ENCODE data around the gene GPATCH1. TPM values are rescaled to one million over a fixed set of nuclear protein-coding genes. Genes with fewer than 3 reads are reported as not detected.
A peak's percentile ranks its signal among the peaks of the same experiment; 100 is the strongest.

GPATCH1 gene
- total and polyA plus RNA-seq, 9 of the 15 experiments (the other 6 are each of a cell fraction or from before 2014, with no cell fraction given) = 3.7 to 9.7 (median 7.7) TPM

- no peak for TF ChIP-seq MBD1 (CRISPR knock-in tag; IDR thresholded peaks at IDR 0.05)
- TF ChIP-seq YY1 (IDR thresholded peaks at IDR 0.05; ENCODE audit: borderline replicate concordance in 1 of 3, control insufficient read depth in 1 of 3, extremely low read depth in 1 of 3, insufficient read depth in 3 of 3, insufficient read length in 1 of 3, insufficient replicate concordance in 2 of 3, low read depth in 1 of 3, low read length in 2 of 3) = no peak
- TF ChIP-seq COPS2 (conservative IDR thresholded peaks at IDR 0.05) = no peak
- TF ChIP-seq TFAM (CRISPR knock-in tag; conservative IDR thresholded peaks at IDR 0.05) = no peak
- no peak for TF ChIP-seq NR4A1 (CRISPR knock-in tag; IDR thresholded peaks at IDR 0.05)
- 0 out of 2 replicates have a peak, but pooled peaks have one; percentile 32 for TF ChIP-seq NR4A1 (tag; IDR thresholded peaks at IDR 0.05)
- no peak for TF ChIP-seq KDM4B (IDR thresholded peaks at IDR 0.05; ENCODE audit: borderline replicate concordance in 2 of 2, low read depth in 1 of 2)
- TF ChIP-seq MAFK (IDR thresholded peaks at IDR 0.05; ENCODE audit: low read length) = peak; percentile 77
- no peak for TF ChIP-seq BRF2 (IDR thresholded peaks at IDR 0.05; ENCODE audit: borderline replicate concordance, insufficient read depth, insufficient read length)
- no peak for TF ChIP-seq ZC3H4 (CRISPR knock-in tag; IDR thresholded peaks at IDR 0.05; ENCODE audit: borderline replicate concordance)
- no peak for TF ChIP-seq E2F3 (CRISPR knock-in tag; IDR thresholded peaks at IDR 0.05)
- no peak for TF ChIP-seq XRCC4 (IDR thresholded peaks at IDR 0.05; ENCODE audit: extremely low read depth, insufficient read depth, insufficient read length)
- peak; percentile 89 for TF ChIP-seq LEF1 (IDR thresholded peaks at IDR 0.05)
- no peak for TF ChIP-seq HMGN3 (IDR thresholded peaks at IDR 0.05; ENCODE audit: borderline replicate concordance, extremely low read depth, insufficient read length, low read depth, low read length)
- TF ChIP-seq, protein P1, sequence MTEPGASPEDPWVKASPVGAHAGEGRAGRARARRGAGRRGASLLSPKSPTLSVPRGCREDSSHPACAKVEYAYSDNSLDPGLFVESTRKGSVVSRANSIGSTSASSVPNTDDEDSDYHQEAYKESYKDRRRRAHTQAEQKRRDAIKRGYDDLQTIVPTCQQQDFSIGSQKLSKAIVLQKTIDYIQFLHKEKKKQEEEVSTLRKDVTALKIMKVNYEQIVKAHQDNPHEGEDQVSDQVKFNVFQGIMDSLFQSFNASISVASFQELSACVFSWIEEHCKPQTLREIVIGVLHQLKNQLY (CRISPR knock-in tag; conservative IDR thresholded peaks at IDR 0.05) = no peak
- no peak for TF ChIP-seq PPARD (CRISPR knock-in tag; IDR thresholded peaks at IDR 0.05)
- no peak for TF ChIP-seq HSF4 (CRISPR knock-in tag; IDR thresholded peaks at IDR 0.05; ENCODE audit: borderline replicate concordance)
- TF ChIP-seq SRSF1 (IDR thresholded peaks at IDR 0.05; ENCODE audit: low read depth, low read length) = no peak
- peak; percentile 92 for TF ChIP-seq TAL1 (IDR thresholded peaks at IDR 0.05)
- no peak for TF ChIP-seq BCOR (IDR thresholded peaks at IDR 0.05)
- TF ChIP-seq ZNF408 (CRISPR knock-in tag; IDR thresholded peaks at IDR 0.05; ENCODE audit: low read depth) = no peak
- no peak for TF ChIP-seq ZNF239 (CRISPR knock-in tag; IDR thresholded peaks at IDR 0.05)
- no peak for TF ChIP-seq ZNF140 (CRISPR knock-in tag; IDR thresholded peaks at IDR 0.05)
Observed at GRCh38 chr19:33100894-33101644, 20.1 kb downstream of the GPATCH1 start (continued).

Data from K562 (cell line).